SK-N-MC (cell line): ENCODE measurements around the gene GRAMD1B.

Experiments
- EZH2 ChIP-seq: fragments of 200-600 bp; sonication (generic); IDR thresholded peaks from one replicate; pipeline ENCODE4 v1.6.1; 2017; ENCODE audit warnings: antibody characterized with exemption
- POLR2AphosphoS5 ChIP-seq: IDR thresholded peaks from 2 replicates; pipeline ENCODE4 v1.6.1; 2012; ENCODE audit warnings: mild to moderate bottlenecking, low read depth, low read length, borderline replicate concordance

DNA sequence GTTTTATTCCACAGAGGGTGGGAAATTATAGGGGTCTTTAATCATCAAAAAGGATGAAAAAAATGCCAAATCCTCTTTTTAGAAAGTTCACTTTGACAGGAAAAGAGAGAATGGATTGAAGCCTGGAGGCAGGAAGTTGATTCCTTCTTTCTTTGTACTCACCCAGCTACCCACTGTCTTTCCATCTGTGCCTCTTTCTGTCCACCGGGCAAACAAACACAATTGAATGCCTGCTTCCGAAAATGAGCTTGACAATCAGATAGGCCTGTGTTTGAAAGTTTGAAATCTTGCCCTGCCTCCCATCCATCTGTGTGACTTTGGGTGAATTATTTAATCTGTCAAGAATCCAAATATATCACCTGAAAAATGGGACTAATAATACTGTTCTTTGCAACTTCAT lies 143.2 kb downstream of the GRAMD1B start:
- TF ChIP-seq POLR2AphosphoS5 (no peak), EZH2 (no peak)
